ENCODE results near the gene TIMM44. TPM values are rescaled to one million over a fixed set of nuclear protein-coding genes. Genes with fewer than 3 reads are reported as not detected.

TIMM44 gene, protein sequence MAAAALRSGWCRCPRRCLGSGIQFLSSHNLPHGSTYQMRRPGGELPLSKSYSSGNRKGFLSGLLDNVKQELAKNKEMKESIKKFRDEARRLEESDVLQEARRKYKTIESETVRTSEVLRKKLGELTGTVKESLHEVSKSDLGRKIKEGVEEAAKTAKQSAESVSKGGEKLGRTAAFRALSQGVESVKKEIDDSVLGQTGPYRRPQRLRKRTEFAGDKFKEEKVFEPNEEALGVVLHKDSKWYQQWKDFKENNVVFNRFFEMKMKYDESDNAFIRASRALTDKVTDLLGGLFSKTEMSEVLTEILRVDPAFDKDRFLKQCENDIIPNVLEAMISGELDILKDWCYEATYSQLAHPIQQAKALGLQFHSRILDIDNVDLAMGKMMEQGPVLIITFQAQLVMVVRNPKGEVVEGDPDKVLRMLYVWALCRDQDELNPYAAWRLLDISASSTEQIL
- total RNA-seq, result 10 to 100 TPM; 66.5 to 68.5 TPM

DNA sequence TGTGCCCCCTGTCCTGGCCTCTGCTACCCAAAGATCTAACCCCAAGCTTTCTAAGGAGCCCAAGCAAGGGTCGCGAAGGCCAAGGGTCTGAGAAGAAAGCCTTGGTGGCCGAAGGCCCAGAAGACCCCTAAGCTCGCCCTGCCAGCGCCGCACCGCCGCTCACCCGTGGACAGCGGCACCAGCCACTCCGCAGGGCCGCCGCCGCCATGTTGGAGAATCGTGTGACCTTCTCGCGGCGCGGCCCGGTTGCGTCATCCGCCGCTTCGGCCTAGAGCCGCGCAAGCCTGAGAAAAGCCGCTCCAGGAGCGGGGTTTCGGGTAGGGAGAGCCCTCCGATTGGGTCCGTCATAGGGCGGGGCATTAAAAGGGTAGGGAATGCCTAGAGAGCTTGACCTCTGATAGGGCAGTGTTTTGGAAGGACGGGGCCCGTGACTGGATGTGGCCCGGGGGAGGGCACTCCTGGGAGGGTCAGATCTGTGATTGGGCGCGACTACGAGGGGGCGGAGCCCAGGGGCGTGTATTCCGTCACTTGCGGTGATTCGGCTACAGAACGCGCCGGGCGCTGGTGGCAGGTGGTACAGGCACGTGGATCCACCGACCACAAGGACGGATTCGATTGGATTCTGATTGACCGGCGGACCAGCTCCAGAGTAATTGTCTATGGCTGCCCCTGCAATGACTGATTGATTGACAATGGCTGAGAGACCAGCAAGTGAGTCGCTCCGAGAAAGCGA lies at the start of gene TIMM44:
Gene TIMM44, minus strand, starts transcription at position 223 of the 733 bp plus-strand sequence. Its CDS starts 15 bp downstream, at position 208.
- no peaks in the 10 kb centered on the region for H3K9me3 Mint-ChIP-seq
- intact Hi-C loops (cut with micrococcal nuclease), result loop anchor here (1.0 to 5.0 kb wide), 7 partner anchors 23 to 378 kb away; partner anchors contain the start of genes CCL25, MAP2K7, NDUFA7 and RPS28
- CTCF ChIA-PET, result interaction anchor here (0.6 to 3.4 kb wide), 36 partner anchors 8 to 841 kb away, joined by 3 to 46 read pairs (median 6); partner anchors contain the start of genes ELAVL1, HNRNPM, MAP2K7 and SNAPC2
- H3K27me3 Mint-ChIP-seq, result no peaks in the 10 kb centered on the region
- peaks cover 38% of the 10 kb centered on the region for H3K4me1 Mint-ChIP-seq (ENCODE audit: low read depth)
- H3K27ac Mint-ChIP-seq, result peak within 1 kb of the TSS; percentile 98
- H3K4me3 Mint-ChIP-seq, result peak within 1 kb of the TSS; percentile 92
- DNase-seq, result peak; percentile 99
- peaks cover 13% of the 10 kb centered on the region for H3K36me3 Mint-ChIP-seq
- POLR2A ChIA-PET, result interaction anchor here (0.6 to 2.1 kb wide), 16 partner anchors 8 to 379 kb away, joined by 3 to 10 read pairs (median 5); partner anchors contain the start of genes ELAVL1, MAP2K7, PET100 and XAB2

DNA sequence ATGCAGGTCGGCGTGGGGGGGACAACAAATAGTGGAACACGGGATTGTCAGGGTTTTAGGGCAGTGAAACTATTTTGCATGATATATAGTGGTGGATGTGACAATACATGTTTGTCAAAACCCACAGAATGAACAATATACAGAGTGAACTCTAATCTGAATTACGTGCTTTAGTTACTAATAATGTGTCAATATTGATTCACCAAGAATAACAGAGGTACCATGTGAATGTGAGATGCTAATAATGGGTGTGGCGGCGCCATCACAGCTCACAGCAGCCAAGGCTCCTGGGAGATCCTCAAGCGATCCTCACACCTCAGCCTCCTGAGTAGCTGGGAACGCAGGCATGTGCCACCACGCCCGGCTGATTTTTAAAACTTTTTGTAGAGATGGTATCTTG lies 49.1 kb upstream of the TIMM44 start:
- Mint-ChIP-seq H3K27ac (no peak overlapping the region), H3K36me3 (peaks cover 20% of the 10 kb centered on the region), H3K27me3 (no peaks in the 10 kb centered on the region), H3K9me3 (no peaks in the 10 kb centered on the region), H3K4me1 (ENCODE audit: low read depth) (peaks cover 37% of the 10 kb centered on the region), H3K4me3 (no peak overlapping the region)
- ChIA-PET CTCF (interaction anchor here (1.0 to 1.1 kb wide), 2 partner anchors 9 to 10 kb away, joined by 3 read pairs; no protein-coding TSS in a partner anchor), POLR2A (no interaction called here)
- intact Hi-C loops (cut with micrococcal nuclease), result no loop called here
- no peak for DNase-seq

DNA sequence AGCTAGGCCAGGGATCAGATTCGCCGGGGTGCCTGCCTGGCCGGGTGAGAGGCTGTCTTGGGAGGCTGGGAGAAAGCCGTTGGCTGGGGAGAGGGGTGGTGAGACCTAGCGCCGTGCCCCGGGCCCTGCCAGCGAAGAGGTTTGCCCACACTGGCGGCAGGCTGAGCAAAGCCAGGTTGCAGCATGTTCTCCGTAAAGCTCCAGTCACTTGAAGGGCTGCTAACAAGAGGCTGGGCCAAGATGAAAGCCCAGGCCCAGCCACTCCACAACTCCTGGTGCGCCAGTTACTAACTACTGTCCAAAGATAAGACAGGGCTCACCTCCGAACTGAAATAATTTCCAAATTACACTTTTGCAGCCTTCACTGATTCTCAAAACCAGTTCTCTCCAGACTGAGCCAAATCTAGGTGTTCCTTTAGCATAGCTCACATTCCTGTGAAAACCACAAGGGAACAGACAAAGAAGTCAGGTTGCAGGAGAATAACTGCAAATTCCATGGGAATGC lies 45.7 kb upstream of the TIMM44 start:
- H3K4me1 Mint-ChIP-seq (ENCODE audit: low read depth), result peaks cover 6% of the 10 kb centered on the region
- H3K36me3 Mint-ChIP-seq, result peaks cover 30% of the 10 kb centered on the region
- intact Hi-C loops (cut with micrococcal nuclease), result no loop called here
- no peak overlapping the region for H3K27ac Mint-ChIP-seq
- H3K27me3 Mint-ChIP-seq, result no peaks in the 10 kb centered on the region
- ChIA-PET POLR2A (no interaction called here), CTCF (interaction anchor here (0.7 to 3.1 kb wide), 3 partner anchors 13 to 45 kb away, joined by 3 to 12 read pairs (median 4); no protein-coding TSS in a partner anchor)
- no peaks in the 10 kb centered on the region for H3K9me3 Mint-ChIP-seq
- DNase-seq, result no peak
- H3K4me3 Mint-ChIP-seq, result no peak overlapping the region

DNA sequence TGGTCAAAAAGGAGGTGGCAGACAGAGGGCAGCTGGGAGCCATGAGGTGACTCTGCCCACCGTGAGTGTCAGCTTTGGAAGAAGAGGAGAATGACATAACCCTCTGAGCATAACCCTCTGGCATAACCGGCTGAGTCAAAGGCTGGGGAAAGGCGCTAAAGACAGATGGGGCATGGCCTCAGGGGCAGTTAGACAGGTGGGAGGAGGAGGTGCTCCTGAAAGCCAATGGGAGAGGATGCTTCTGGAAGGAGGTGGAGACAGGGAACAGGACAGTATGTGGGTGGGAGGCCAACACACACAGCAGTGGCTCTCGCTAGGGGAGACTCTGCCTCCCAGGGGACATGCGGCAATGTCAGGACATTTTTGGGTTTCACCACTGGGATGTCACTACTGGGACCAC lies 44.8 kb upstream of the TIMM44 start:
- Mint-ChIP-seq H3K36me3 (peaks cover 30% of the 10 kb centered on the region), H3K27ac (no peak overlapping the region), H3K9me3 (no peaks in the 10 kb centered on the region), H3K4me3 (no peak overlapping the region), H3K4me1 (ENCODE audit: low read depth) (no peaks in the 10 kb centered on the region), H3K27me3 (no peaks in the 10 kb centered on the region)
- no peak for DNase-seq
- CTCF ChIA-PET, result interaction anchor here (0.7 to 3.1 kb wide), 4 partner anchors 14 to 56 kb away, joined by 3 to 12 read pairs (median 4); no protein-coding TSS in a partner anchor
- intact Hi-C loops (cut with micrococcal nuclease), result no loop called here
- POLR2A ChIA-PET, result no interaction called here

DNA sequence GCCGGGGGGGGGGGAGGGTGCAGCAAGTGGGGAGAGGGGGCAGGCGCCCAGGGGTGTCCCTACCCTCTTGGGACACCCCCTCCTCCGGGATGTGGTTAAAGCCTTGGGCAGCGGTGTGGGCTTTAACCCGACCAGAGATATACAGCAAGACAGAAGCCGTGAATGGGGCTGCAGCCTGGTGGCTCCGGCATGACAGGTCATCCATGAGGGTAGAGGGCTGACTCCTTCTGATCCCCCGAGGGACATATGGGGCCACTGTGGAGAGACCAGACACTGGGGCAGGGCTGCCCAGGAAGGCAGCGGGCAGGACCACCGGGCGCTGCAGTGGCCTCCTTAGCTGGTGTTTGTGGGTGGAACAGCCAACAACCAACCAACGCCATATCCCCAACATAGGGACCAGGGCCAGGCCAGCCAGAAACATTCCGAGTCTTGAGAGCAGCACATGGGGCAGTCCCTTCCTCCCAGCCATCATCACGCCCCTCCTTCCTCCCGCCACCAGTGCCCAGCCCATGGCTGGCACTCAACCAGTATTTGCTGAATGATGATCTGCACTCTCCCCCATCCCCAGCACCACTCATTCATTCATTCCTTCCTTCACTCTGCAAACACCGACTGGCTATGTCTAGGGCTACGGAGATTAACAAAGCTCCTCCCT lies 43.8 kb upstream of the TIMM44 start:
- H3K36me3 Mint-ChIP-seq, result peaks cover 30% of the 10 kb centered on the region
- no peaks in the 10 kb centered on the region for H3K27me3 Mint-ChIP-seq
- no peaks in the 10 kb centered on the region for H3K4me1 Mint-ChIP-seq (ENCODE audit: low read depth)
- POLR2A ChIA-PET, result no interaction called here
- H3K9me3 Mint-ChIP-seq, result no peaks in the 10 kb centered on the region
- intact Hi-C loops (cut with micrococcal nuclease), result no loop called here
- H3K4me3 Mint-ChIP-seq, result no peak overlapping the region
- no peak overlapping the region for H3K27ac Mint-ChIP-seq
- CTCF ChIA-PET, result interaction anchor here (3.1 kb wide), 1 partner anchor 15 kb away, joined by 12 read pairs; no protein-coding TSS in a partner anchor
- no peak for DNase-seq

DNA sequence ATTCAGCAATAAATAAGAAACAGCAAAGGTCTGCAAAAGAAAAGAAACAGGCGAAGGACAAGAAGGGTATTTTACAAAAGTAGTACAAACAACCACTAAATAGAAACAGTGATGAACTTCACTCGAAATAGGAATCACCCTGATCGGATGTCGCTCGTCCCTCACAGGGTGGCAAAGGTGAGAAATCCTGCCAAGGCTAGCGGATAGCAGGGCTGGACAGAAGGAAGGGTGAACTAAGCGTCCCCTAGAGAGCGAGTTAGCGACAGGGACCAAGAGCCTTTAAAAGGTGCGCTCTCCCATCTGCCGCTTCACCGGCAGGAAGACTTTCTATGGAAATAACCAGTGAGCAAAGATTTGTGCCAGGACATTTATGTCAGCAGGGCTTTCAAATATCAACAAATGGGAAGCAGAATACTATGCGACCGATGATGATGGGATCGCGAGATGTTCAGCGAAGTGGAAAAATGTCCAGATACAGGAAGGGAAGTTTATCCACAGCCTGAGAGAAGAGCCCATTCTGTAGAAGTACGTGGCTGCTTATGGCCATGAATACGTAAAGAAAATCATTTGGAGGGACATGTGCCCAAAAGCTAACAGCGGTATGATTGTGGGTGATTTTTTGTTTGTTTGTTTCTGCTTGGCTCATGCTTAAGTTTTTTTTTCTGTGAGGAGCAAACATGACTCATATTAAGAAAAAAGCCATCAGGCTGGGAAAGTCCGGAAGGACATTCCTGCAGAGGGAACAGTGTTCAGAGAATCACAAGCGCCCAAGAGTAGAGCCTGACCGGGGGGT lies 43.1 kb upstream of the TIMM44 start:
- Mint-ChIP-seq H3K27me3 (no peaks in the 10 kb centered on the region), H3K4me1 (ENCODE audit: low read depth) (no peaks in the 10 kb centered on the region), H3K36me3 (peaks cover 31% of the 10 kb centered on the region), H3K4me3 (no peak overlapping the region), H3K9me3 (no peaks in the 10 kb centered on the region), H3K27ac (no peak overlapping the region)
- intact Hi-C loops (cut with micrococcal nuclease), result no loop called here
- no peak for DNase-seq
- ChIA-PET CTCF (no interaction called here), POLR2A (no interaction called here)

DNA sequence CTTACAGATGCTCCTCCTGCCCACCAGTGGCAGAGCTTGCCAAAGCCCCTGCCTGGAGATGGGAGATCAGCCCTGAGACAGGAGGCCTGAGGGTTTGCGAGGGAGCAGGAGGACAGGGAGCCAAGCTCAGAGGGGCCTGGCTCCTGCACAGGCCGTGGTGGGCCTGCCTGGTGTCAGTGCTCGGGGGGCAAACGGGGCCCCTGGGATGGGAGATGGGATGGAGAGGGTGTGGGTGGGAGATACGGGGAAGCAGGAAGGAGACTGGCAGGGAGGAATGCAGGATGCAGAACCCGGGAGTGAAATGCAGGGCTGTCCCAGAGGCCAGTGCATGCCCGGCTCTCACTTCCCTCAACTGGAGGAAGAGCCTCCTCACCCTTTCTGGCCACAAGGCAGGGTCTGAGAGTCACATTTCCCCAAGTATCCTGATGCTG lies 42.0 kb upstream of the TIMM44 start:
- intact Hi-C loops (cut with micrococcal nuclease), result no loop called here
- DNase-seq, result no peak
- Mint-ChIP-seq H3K27me3 (no peaks in the 10 kb centered on the region), H3K4me1 (ENCODE audit: low read depth) (no peaks in the 10 kb centered on the region), H3K4me3 (no peak overlapping the region), H3K36me3 (peaks cover 30% of the 10 kb centered on the region), H3K27ac (no peak overlapping the region), H3K9me3 (no peaks in the 10 kb centered on the region)
- POLR2A ChIA-PET, result no interaction called here
- CTCF ChIA-PET, result no interaction called here

DNA sequence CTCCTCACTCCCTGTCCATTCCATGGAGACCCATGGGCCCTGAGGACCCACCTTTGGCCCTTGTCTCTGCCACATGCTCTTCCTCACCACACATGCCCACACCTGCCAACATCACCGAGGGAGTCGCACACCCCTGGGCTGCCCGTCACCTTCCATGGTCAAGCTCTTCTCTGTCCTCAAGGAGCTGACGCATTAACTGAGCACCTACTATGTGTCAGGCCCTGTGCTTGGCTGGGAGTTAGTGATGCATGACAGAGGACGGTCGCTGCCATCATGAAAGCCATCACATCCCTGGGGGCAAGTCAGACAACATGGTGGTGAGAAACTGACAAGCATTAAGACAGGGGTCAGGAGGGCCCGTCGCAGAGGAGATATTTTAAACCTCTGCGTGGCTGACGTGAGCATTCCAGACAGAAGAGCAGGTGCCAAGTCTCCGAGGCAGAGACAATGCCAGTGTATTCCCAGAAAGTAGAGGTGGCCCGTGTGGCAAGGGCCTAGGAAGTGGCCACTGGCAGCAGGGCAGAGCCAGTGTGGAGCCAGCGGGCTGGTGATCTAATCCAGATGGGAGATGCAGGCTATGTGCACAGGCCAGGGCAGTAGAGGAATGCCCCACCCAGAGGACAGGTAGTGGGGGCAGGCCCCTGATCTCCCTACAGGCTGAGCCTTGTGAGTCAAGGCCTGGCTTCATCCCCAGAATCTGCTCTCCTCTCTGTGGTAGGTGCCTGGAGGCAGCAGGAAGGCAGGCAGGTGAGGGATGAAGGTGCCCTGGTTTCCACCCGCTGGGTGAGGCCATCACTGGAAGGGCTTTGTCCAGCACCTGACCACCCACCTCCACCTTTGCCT lies 40.8 kb upstream of the TIMM44 start:
- intact Hi-C loops (cut with micrococcal nuclease), result no loop called here
- Mint-ChIP-seq H3K27ac (no peak overlapping the region), H3K9me3 (no peaks in the 10 kb centered on the region), H3K27me3 (no peaks in the 10 kb centered on the region), H3K36me3 (peaks cover 32% of the 10 kb centered on the region), H3K4me1 (ENCODE audit: low read depth) (no peaks in the 10 kb centered on the region), H3K4me3 (no peak overlapping the region)
- DNase-seq, result no peak
- CTCF ChIA-PET, result no interaction called here
- POLR2A ChIA-PET, result no interaction called here

DNA sequence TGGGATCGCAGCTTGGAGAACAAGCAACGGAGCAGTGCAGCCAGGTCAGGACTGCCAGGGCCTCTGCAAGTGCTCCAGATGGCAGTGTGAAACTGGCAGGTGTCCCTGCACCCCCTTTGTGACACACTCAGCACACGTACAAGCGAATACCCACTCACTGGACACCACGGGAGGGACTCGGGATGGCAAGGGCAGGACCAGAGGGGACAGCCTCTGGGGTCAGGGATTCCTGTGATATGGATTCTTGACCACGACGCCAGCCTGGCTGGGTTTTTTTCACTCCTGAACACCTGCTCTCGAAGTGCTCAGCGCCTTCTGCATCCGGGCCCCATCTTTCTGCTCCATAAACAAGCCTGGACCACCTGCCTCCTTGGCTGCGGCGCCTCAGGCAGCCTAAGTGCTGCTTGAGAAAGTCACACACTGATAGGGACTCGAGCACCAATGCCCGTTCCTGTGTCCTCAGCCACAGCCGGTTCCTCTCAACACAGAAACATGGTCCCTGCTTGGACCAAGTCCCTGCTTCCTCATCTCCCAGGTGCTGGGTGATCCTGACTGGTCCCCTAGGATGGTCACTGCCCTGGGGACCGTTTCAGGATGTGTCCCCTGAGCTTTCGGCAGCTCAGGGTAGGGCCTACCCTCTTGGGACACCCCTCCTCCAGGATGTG lies 40.0 kb upstream of the TIMM44 start:
- Mint-ChIP-seq H3K4me3 (no peak overlapping the region), H3K27me3 (no peaks in the 10 kb centered on the region), H3K4me1 (ENCODE audit: low read depth) (no peaks in the 10 kb centered on the region), H3K36me3 (peaks cover 28% of the 10 kb centered on the region), H3K9me3 (no peaks in the 10 kb centered on the region), H3K27ac (no peak overlapping the region)
- POLR2A ChIA-PET, result no interaction called here
- DNase-seq, result no peak
- CTCF ChIA-PET, result no interaction called here
- intact Hi-C loops (cut with micrococcal nuclease), result no loop called here

DNA sequence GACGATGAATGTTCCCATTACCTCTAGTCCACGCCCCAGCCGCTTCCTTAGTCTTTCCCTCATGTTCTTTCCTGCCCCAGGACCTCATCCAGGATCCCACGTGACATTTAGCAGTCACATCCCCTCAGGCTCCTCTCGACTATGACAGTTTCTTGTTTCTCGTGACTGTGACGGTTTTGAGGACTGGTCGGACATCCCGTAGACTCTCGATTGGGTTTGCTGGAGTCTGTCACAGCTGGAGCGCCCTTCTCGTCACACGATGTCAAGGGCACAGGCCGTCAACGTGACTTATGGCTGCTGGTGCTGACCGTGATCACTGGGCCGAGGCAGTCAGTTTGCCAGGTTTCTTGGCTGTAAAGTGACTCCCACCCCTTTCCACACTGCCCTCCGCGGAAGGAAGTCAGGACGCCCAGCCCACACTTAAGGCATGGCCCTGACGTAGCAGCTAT lies 39.2 kb upstream of the TIMM44 start:
- Mint-ChIP-seq H3K36me3 (peaks cover 21% of the 10 kb centered on the region), H3K4me1 (ENCODE audit: low read depth) (no peaks in the 10 kb centered on the region)
- CTCF ChIA-PET, result no interaction called here

More for the DNA sequence above, 39.2 kb upstream of the TIMM44 start:
- intact Hi-C loops (cut with micrococcal nuclease), result no loop called here
- no peak overlapping the region for H3K27ac Mint-ChIP-seq
- POLR2A ChIA-PET, result no interaction called here
- H3K9me3 Mint-ChIP-seq, result no peaks in the 10 kb centered on the region
- no peak overlapping the region for H3K4me3 Mint-ChIP-seq
- no peaks in the 10 kb centered on the region for H3K27me3 Mint-ChIP-seq
- DNase-seq, result no peak
